ENCODE data around the gene MYOF.
A peak's percentile ranks its signal among the peaks of the same experiment; 100 is the strongest.
"Not testable (repeated sequence)": the region's sequence is repeated elsewhere in the genome, so short reads cannot be mapped to it uniquely, and the experiment has no call there.

Gene MYOF

GRCh38 chr10:93290661-93291354 lies 191.3 kb downstream of the MYOF start:
- DNase-seq (ENCODE audit: low read depth in 2 of 2) = no peak

GRCh38 chr10:93288679-93289634 lies 193.2 kb downstream of the MYOF start:
- peak; percentile 90 to 91 for DNase-seq (ENCODE audit: low read depth in 2 of 2)

DNA sequence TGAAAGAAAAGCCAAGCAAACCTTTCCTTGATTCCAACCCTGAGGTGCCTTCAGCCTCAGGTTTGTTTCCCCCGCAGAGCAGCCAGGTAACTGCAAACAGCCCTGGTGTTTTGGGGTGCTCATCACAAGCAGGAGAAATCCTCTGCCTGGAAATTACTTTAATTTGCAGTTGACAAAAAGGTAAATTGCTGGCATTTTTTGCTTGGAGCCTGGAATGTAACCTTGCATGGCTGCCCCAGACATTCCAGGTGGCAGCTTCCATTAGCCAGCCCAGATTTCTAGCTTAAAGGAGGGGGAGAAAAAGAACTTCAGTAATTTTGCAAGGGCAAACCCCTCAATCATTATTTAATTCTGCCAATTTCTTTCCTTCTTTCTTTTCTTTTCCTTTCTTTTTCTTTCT lies 194.4 kb downstream of the MYOF start:
- no peak for DNase-seq (ENCODE audit: low read depth in 2 of 2)

GRCh38 chr10:93284246-93284645 lies 197.9 kb downstream of the MYOF start:
- DNase-seq (ENCODE audit: low read depth in 2 of 2) = not testable (repeated sequence)

- DNase-seq (ENCODE audit: low read depth in 2 of 2) = no peak
Observed at GRCh38 chr10:93281367-93281720, 200.8 kb downstream of the MYOF start.

DNA sequence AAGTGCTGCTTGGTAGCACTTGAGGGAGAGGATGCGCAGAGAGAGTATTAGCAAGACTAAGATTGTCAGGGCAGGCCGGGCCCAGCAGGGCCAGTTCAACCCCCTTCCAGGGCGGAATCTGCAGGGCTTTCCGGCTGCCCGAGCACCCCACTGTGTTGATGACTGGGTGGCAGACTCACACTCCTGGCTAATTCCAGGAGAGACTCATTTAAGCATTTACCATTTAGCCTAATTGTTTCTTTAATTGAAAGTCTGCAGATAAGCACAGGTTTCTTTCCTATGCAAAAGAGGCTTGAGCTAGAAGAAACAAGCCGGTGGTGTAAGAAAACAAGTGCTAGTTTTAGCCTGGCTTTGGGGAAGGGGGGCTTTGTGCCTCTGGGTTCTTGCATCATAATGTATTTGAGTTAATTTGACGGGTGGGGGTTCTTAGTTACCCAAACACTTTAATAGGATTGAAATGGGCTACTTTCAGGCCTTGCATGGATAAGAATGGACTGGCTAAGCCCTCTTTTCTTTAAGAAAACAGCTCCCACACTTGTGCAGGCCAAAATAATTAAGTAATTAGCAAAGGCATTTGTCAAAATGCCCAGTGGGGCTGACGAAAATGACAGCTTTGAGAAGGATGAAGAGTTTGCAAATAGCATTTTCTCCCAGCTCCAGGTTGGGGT lies 201.3 kb downstream of the MYOF start:
- no peak for DNase-seq (ENCODE audit: low read depth in 2 of 2)

DNA sequence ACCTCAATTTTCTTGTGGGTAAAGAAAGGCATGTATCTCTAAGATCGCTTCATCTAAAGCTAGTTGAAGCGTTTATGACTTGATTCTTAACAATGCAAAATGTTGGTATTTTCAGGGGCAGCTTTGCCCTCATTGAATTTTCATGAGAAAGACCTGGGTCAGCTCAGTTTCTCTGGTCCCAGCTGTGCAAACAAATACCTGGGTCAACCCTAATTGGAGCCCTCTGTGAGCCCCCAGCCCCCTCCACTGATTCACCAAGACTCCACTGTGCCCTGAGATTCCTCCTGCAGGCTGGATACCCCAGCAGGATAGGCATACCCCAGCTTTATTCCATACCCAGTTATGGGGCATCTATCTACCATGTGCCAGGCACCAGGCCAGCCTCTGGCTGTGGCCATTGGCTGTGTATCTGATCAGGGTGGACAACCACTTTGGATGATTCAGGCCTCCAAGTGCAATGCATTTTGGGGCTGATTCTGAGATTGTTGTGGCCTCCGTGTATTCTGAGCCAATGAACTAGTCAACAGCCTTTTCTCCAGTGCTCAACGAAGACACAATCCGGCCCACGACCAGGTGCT lies 201.9 kb downstream of the MYOF start:
- no peak for DNase-seq (ENCODE audit: low read depth in 2 of 2)

- DNase-seq (ENCODE audit: low read depth in 2 of 2) = no peak
Observed at GRCh38 chr10:93277360-93277759, 204.8 kb downstream of the MYOF start.

GRCh38 chr10:93274419-93274818 lies 207.7 kb downstream of the MYOF start:
- DNase-seq (ENCODE audit: low read depth in 2 of 2) = no peak

DNA sequence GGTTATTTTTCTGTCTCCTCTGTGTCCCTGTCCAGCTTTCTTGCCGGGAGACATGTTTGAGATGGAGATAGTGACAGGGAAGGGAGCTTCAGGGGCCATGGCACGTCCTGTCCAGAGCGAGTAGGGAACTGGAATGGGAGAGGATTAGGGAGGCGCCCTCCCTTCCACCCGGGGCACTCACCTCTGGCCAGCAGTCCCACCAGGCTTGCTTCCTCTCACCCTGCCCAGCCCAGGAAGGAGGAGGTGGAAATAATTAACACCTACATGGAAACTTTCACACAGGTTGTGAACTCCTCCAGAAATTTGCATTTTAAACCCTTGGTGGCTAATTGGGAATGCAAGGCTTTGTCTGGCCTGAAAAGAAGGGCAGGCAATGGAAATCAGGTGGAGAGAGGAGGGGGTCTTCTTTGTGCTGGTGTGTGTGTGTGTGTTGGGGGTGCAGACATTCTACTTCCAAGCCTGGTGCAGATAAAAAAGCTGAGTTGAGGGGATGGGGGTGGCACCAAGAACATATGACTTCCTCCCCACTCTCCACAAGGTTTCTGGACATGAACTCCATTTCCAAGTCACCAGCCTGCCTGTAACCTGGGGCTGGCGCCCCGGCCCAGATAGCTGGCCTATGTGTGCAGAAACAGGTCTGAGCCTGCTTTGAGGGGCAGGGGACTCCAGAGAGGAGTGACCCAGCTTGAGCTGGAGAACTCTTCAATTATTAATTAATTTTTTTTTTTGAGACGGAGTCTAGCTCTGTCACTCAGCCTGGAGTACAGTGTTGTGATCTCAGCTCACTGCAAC lies 209.1 kb downstream of the MYOF start:
- DNase-seq (ENCODE audit: low read depth in 2 of 2) = no peak

DNA sequence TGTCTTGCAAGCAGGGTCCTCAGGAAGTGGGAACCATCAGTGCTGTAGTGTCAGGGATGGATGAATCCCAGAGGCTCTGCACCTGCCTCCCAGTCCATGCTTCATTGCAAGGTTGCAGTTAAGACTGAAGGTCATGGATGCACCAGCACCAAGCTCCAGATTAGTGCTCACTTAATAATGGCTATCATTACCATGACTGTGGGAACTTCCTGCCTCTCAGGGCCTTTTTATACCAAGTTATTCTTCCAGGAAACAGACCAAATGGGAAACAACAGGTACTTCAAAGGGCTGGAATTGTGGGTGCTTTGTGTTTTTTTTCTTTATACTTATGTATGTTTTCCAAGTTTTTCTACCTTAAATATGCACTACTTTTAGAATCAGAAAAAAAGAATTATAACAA lies 210.8 kb downstream of the MYOF start:
- DNase-seq (ENCODE audit: low read depth in 2 of 2) = no peak

DNA sequence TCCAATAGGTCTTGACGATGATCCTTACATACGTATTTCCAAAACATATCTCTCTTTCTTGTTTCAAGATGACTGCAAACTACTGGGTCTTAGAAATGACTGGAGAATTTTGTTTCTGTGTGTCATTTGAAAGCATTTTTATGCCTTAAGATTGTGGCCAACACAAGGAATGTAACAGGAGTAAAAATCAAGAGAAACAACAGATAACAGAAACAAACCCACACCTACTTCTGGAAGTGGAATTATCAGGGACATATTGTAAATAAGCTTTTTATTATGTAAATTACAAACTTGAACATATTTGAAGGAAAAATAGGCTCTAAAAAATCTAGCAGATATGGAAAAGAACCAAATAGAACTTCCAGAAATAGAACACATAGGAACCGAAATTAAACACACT lies 212.9 kb downstream of the MYOF start:
- no peak for DNase-seq (ENCODE audit: low read depth in 2 of 2)

- no peak for DNase-seq (ENCODE audit: low read depth in 2 of 2)
Observed at GRCh38 chr10:93268021-93268420, 214.1 kb downstream of the MYOF start.

DNA sequence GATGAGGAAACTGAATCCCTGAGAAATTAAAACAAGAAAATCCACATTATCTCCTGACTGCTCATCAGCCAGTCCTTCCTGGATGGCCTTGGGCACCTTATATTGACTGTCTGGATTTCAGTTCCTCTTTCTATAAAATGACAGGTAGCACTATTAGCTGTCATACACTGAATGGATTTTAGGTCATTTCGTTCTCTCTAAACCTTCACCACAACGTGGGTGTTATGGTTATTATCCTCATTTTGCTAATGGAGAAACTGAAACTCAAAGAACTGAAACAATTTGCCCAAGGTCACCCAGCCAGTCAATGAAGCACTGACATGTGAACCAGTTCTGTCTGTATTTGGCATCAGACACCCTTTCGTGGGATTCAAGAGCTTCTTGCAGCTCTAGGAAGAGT lies 214.6 kb downstream of the MYOF start:
- DNase-seq (ENCODE audit: low read depth in 2 of 2) = no peak

DNA sequence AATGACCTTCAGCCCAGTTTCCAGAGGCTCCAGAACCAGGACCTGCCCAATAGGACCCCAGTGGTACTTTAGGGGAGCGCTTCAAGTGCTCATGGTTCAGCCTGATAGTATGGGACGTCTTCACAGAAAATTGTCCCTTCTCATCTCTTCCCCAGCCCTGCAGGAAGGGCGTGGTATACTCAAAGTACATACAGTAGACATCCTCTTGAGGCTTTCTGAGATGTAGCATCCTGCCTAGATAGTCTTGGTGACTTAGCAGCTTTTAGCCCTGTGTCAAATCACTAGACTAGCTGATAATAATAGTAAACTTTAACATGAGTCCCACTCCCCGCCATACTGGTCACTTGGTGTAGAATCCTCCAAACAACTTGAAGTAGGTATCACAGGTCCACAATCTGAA lies 215.3 kb downstream of the MYOF start:
- DNase-seq (ENCODE audit: low read depth in 2 of 2) = no peak

DNA sequence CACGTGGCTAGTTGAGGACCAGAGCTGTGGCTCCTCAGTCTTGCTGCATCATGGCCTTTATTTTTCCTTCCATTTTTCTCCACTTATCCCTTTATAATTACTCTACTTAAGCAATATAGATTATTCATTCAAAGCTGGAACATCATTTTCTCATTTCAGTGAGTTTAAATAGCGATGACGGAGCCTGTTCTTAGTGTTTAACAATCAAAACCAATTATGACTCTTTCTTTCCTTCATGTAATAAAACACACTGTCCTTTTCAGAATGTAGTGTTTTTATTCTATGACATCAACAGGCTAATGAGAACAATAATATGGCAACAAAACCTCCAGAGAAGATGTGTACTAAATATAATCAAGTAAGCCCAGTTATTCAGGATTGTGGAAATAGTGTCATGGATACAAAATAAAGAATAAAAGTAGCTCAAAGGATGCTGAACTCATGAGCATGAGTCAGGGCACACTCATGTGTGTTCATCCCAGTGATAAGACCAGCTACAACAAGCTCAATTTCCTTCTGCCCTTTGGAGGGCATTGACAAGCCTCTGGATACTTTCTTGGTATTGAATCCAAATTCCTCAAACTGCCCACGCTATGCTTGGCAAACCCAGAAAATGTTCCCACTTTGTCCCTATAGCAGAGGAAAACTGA lies 220.0 kb downstream of the MYOF start:
- DNase-seq (ENCODE audit: low read depth in 2 of 2) = no peak

- DNase-seq (ENCODE audit: low read depth in 2 of 2) = no peak
Observed at GRCh38 chr10:93261089-93261488, 221.0 kb downstream of the MYOF start.

- no peak for DNase-seq (ENCODE audit: low read depth in 2 of 2)
Observed at GRCh38 chr10:93259126-93259525, 223.0 kb downstream of the MYOF start.
